ENCODE data around the gene ADRA2B. TPM values are rescaled to one million over a fixed set of nuclear protein-coding genes. Genes with fewer than 3 reads are reported as not detected.
"Not testable (repeated sequence)": the region's sequence is repeated elsewhere in the genome, so short reads cannot be mapped to it uniquely, and the experiment has no call there.

Gene ADRA2B
- total and polyA plus RNA-seq, 12 donors: 0.95 to 12.9 (median 3.3) TPM

- TF ChIP-seq POLR2A (IDR thresholded peaks at IDR 0.05): no peak
- intact Hi-C loops (cut with DNase I): no loop called here
- Histone ChIP-seq H3K36me3 (replicated peaks in 1 of 2) (no peaks in the 10 kb centered on the region), H3K4me1 (replicated peaks in 1 of 2) (no peaks in the 10 kb centered on the region), H3K4me3 (no peak overlapping the region), H3K9me3 (replicated peaks in 1 of 3) (no peaks in the 10 kb centered on the region), H3K27me3 (no peaks in the 10 kb centered on the region), H3K27ac (no peak overlapping the region)
- 75 to 86% (median 78%) methylated on average over 6 of the region's 6 CpGs for WGBS, 4 donors
- no peak for DNase-seq
These were observed 42.2 kb downstream of the ADRA2B start for GRCh38 chr2:96074156-96074555.

GRCh38 chr2:96073170-96073775, 43.1 kb downstream of the ADRA2B start:
- 79 to 94% (median 81%) methylated on average over 4 to 7 of the region's 7 CpGs for WGBS, 4 donors

GRCh38 chr2:96072746-96073145, 43.6 kb downstream of the ADRA2B start:
- no peak for DNase-seq
- no peak overlapping the region for H3K27ac ChIP-seq
- H3K36me3 ChIP-seq (replicated peaks in 1 of 2): no peaks in the 10 kb centered on the region
- H3K27me3 ChIP-seq: no peaks in the 10 kb centered on the region
- no peak overlapping the region for H3K4me3 ChIP-seq
- no peaks in the 10 kb centered on the region for H3K9me3 ChIP-seq (replicated peaks in 1 of 3)
- H3K4me1 ChIP-seq (replicated peaks in 1 of 2): no peaks in the 10 kb centered on the region
- intact Hi-C loops (cut with DNase I): no loop called here
- 84 to 90% (median 87%) methylated on average over 3 to 11 of the region's 11 CpGs for WGBS, 4 donors
- no peak for TF ChIP-seq POLR2A (IDR thresholded peaks at IDR 0.05)
- TF ChIP-seq CTCF (IDR thresholded peaks at IDR 0.05): no peak

More at GRCh38 chr2:96073170-96073775, 43.1 kb downstream of the ADRA2B start:
- no peaks in the 10 kb centered on the region for H3K27me3 ChIP-seq
- TF ChIP-seq CTCF (IDR thresholded peaks at IDR 0.05): no peak
- no peaks in the 10 kb centered on the region for H3K36me3 ChIP-seq (replicated peaks in 1 of 2)
- intact Hi-C loops (cut with DNase I): no loop called here
- no peak for DNase-seq
- H3K4me1 ChIP-seq (replicated peaks in 1 of 2): no peaks in the 10 kb centered on the region
- no peaks in the 10 kb centered on the region for H3K9me3 ChIP-seq (replicated peaks in 1 of 3)
- no peak overlapping the region for H3K4me3 ChIP-seq
- H3K27ac ChIP-seq: no peak overlapping the region

GRCh38 chr2:96071977-96072491, 44.3 kb downstream of the ADRA2B start:
- 67 to 87% (median 82%) methylated on average over 4 to 8 of the region's 8 CpGs for WGBS, 4 donors
- H3K4me3 ChIP-seq; DNase-seq; H3K9me3 ChIP-seq (replicated peaks in 1 of 3); H3K4me1 ChIP-seq (replicated peaks in 1 of 2); H3K27me3 ChIP-seq; H3K27ac ChIP-seq; intact Hi-C loops (cut with DNase I); H3K36me3 ChIP-seq (replicated peaks in 1 of 2): not testable (repeated sequence)

- intact Hi-C loops (cut with DNase I); H3K4me1 ChIP-seq (replicated peaks in 1 of 2): not testable (repeated sequence)
These were observed 45.0 kb downstream of the ADRA2B start for GRCh38 chr2:96071087-96071976.

GRCh38 chr2:96070351-96070750, 46.0 kb downstream of the ADRA2B start:
- intact Hi-C loops (cut with DNase I); H3K9me3 ChIP-seq (replicated peaks in 1 of 3); H3K4me1 ChIP-seq (replicated peaks in 1 of 2); DNase-seq; H3K27ac ChIP-seq; H3K27me3 ChIP-seq; H3K4me3 ChIP-seq; H3K36me3 ChIP-seq (replicated peaks in 1 of 2): not testable (repeated sequence)
- 72 to 87% (median 81%) methylated on average over 4 to 5 of the region's 5 CpGs for WGBS, 4 donors

More at GRCh38 chr2:96071087-96071976, 45.0 kb downstream of the ADRA2B start:
- not testable (repeated sequence) for H3K9me3 ChIP-seq (replicated peaks in 1 of 3); H3K36me3 ChIP-seq (replicated peaks in 1 of 2); H3K4me3 ChIP-seq; DNase-seq; H3K27ac ChIP-seq; H3K27me3 ChIP-seq
- WGBS, 4 donors: 79 to 90% (median 87%) methylated on average over 6 to 16 of the region's 16 CpGs

- WGBS, 4 donors: 57 to 67% (median 60%) methylated on average over 6 of the region's 8 CpGs
- not testable (repeated sequence) for H3K4me3 ChIP-seq; H3K27me3 ChIP-seq; DNase-seq; H3K27ac ChIP-seq; H3K36me3 ChIP-seq (replicated peaks in 1 of 2); H3K9me3 ChIP-seq (replicated peaks in 1 of 3); H3K4me1 ChIP-seq (replicated peaks in 1 of 2)
- intact Hi-C loops (cut with DNase I): loop anchor here in 1 of 2 donors (10.0 kb wide), 1 partner anchor 1615 kb away; no protein-coding TSS in a partner anchor
These were observed 46.5 kb downstream of the ADRA2B start for GRCh38 chr2:96069878-96070277.

GRCh38 chr2:96067902-96068581, 48.3 kb downstream of the ADRA2B start:
- not testable (repeated sequence) for H3K4me3 ChIP-seq; H3K27ac ChIP-seq; H3K36me3 ChIP-seq (replicated peaks in 1 of 2); DNase-seq; H3K4me1 ChIP-seq (replicated peaks in 1 of 2); H3K27me3 ChIP-seq; H3K9me3 ChIP-seq (replicated peaks in 1 of 3)
- WGBS, 4 donors: 67 to 84% (median 79%) methylated on average over 9 of the region's 9 CpGs
- intact Hi-C loops (cut with DNase I): loop anchor here in 1 of 2 donors (10.0 kb wide), 1 partner anchor 1617 kb away; no protein-coding TSS in a partner anchor
